DND-41 (cell line): ENCODE results near the gene CDK16.

Experiments
- EZH2 ChIP-seq: IDR thresholded peaks from 3 replicates; pipeline ENCODE4 v1.6.1; 2012; ENCODE audit warnings: borderline replicate concordance, low read depth, mild to moderate bottlenecking, moderate library complexity, low read length, inconsistent platforms; ENCODE audit not compliant: severe bottlenecking
- TF ChIP-seq, protein P1 (sequence below): IDR thresholded peaks from 2 replicates; pipeline ENCODE4 v1.5.1; 2012; ENCODE audit warnings: borderline replicate concordance, low read length, moderate library complexity, mild to moderate bottlenecking; ENCODE audit not compliant: poor library complexity, severe bottlenecking; ENCODE audit errors: extremely low read depth

DNA sequence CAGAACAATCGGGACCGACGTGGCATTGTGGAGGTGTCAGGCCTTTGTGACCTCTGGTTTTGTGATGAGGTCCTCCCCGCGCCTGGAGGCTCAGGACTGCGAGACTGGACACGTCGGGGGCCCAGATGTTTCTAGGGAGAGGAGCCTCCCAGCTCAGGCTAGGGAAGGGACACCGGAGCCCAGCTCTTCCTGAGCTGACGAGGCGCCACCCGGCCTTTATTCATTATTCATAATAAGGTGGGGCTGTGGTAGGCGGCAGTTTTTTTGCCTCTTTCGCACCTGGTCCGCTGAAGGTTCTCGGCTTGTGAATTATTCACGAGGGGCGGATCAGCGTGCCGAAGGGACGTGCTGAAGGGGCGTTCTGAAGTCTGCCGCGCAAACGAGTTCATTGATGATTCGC, 27.1 kb upstream of the CDK16 start:
- TF ChIP-seq EZH2, result no peak
- TF ChIP-seq, protein P1, sequence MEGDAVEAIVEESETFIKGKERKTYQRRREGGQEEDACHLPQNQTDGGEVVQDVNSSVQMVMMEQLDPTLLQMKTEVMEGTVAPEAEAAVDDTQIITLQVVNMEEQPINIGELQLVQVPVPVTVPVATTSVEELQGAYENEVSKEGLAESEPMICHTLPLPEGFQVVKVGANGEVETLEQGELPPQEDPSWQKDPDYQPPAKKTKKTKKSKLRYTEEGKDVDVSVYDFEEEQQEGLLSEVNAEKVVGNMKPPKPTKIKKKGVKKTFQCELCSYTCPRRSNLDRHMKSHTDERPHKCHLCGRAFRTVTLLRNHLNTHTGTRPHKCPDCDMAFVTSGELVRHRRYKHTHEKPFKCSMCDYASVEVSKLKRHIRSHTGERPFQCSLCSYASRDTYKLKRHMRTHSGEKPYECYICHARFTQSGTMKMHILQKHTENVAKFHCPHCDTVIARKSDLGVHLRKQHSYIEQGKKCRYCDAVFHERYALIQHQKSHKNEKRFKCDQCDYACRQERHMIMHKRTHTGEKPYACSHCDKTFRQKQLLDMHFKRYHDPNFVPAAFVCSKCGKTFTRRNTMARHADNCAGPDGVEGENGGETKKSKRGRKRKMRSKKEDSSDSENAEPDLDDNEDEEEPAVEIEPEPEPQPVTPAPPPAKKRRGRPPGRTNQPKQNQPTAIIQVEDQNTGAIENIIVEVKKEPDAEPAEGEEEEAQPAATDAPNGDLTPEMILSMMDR, result no peak
